ENCODE data around the gene DIPK1A. TPM values are rescaled to one million over a fixed set of nuclear protein-coding genes. Genes with fewer than 3 reads are reported as not detected.

Gene DIPK1A
- polyA plus RNA-seq, 3 donors from 2014 or later, result 10.9 to 32.4 (median 27.0) TPM

DNA sequence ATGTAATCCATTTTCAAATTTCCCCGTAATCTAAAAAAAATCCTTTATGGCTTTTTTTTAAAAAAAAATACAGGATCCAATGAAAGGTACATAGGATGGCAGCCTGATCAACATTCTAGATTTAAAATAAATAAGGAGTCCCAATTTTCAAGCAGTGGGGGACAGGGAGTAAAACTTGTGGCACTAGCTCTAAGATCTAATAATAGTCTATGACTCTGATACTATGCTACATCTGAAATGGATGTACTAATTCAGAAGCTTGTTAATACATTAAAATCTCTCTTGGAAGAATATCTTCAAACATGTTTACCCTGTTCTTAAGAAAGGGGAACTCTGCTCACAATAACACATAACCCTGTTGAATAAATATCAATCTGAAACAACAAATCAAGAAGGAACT, 8.5 kb downstream of the DIPK1A start:
- H3K4me3 Mint-ChIP-seq, result peak overlapping the region; percentile 49 to 75 (median 64)

GRCh38 chr1:92951141-92951582, 10.1 kb downstream of the DIPK1A start:
- H3K36me3 Mint-ChIP-seq, result no peaks in the 10 kb centered on the region
- no peaks in the 10 kb centered on the region for H3K27me3 Mint-ChIP-seq (ENCODE audit: low read depth in 3 of 3)
- no peak overlapping the region for H3K4me3 Mint-ChIP-seq
- peaks cover 28 to 35% of the 10 kb centered on the region in 2 donors for H3K4me1 Mint-ChIP-seq
- H3K9me3 Mint-ChIP-seq, result no peaks in the 10 kb centered on the region
- no peak overlapping the region for H3K27ac Mint-ChIP-seq
- DNase-seq, result no peak

More for the DNA sequence above, 8.5 kb downstream of the DIPK1A start:
- no peaks in the 10 kb centered on the region for H3K36me3 Mint-ChIP-seq
- H3K27ac Mint-ChIP-seq, result peak overlapping the region; percentile 50 to 96 (median 80)
- H3K27me3 Mint-ChIP-seq (ENCODE audit: low read depth in 3 of 3), result no peaks in the 10 kb centered on the region
- H3K9me3 Mint-ChIP-seq, result no peaks in the 10 kb centered on the region
- H3K4me1 Mint-ChIP-seq, result peaks cover 35 to 49% of the 10 kb centered on the region in 2 donors
- DNase-seq, result no peak

DNA sequence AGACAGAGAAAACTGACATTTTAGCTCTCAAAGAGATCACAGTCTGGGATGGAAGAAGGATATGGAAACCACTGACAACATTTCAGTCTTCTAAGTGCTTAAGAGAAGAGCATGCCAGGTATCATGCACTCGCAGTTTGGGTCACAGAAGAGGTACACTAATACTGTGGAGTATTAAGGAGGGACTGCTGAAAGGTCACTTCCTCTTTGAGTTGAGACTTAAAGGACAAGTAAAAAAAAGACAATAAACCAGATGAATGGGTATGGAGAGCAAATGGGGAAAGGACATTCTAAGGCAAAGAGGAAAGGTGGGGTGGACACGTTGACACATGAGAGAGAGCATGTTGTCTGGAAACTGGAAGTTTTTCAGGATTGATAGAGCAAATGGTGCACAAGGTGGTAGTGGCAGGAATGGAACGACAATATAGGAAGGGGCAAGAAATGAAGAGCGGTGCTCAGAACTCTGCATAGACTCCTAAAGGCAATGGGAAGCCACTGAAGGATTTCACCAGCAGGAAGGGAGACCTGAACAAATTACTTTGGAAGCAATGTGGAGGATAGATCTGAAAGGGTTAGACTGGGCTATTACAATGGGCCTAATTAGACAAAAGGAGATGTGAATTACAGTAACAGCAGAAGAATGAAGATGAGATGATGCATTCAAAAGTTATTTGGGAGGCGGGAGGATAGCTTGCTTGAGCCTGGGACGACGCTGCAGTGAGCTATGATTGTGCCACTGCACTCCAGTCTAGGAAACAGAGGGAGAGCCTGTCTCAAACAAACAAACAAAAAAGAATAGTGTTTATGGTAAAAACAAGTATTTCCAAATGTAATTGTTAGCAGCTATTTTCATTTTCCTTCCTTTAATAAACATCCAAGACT, 11.1 kb downstream of the DIPK1A start:
- DNase-seq, result no peak
- H3K27me3 Mint-ChIP-seq (ENCODE audit: low read depth in 3 of 3), result no peaks in the 10 kb centered on the region
- peaks cover 28 to 32% of the 10 kb centered on the region in 2 donors for H3K4me1 Mint-ChIP-seq
- H3K36me3 Mint-ChIP-seq, result no peaks in the 10 kb centered on the region
- no peaks in the 10 kb centered on the region for H3K9me3 Mint-ChIP-seq
- no peak overlapping the region for H3K27ac Mint-ChIP-seq
- H3K4me3 Mint-ChIP-seq, result no peak overlapping the region

DNA sequence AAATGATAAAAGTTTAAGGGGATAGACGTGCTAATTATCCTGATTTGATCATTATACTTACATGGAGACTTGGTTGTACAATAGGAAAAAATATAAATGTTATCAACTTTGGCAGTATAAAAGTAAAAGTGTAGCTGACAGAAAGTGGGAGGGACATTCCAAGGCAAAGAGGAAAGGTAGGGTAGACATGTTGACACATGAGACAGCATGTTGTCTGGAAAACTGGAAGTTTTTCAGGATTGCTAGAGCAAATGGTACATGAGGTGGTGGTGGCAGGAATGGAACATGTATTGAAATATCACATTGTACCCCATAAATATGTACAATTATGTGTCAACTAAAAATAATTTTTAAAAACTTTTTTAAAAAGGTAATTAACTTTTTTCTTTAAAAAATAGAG, 13.2 kb downstream of the DIPK1A start:
- Mint-ChIP-seq H3K27me3 (ENCODE audit: low read depth in 3 of 3) (peaks cover 0 to 2% (median 2%) of the 10 kb centered on the region in 3 donors), H3K4me3 (no peak overlapping the region), H3K9me3 (no peaks in the 10 kb centered on the region), H3K27ac (peak overlapping the region in 1 of 6 donors; percentile 72), H3K4me1 (peaks cover 31 to 41% of the 10 kb centered on the region in 2 donors), H3K36me3 (no peaks in the 10 kb centered on the region)
- DNase-seq, result no peak

- H3K27me3 Mint-ChIP-seq (ENCODE audit: low read depth in 3 of 3), result peaks cover 0 to 2% (median 2%) of the 10 kb centered on the region in 3 donors
- H3K9me3 Mint-ChIP-seq, result no peaks in the 10 kb centered on the region
- H3K4me3 Mint-ChIP-seq, result no peak overlapping the region
- no peaks in the 10 kb centered on the region for H3K36me3 Mint-ChIP-seq
- H3K27ac Mint-ChIP-seq, result no peak overlapping the region
- peaks cover 28 to 50% of the 10 kb centered on the region in 2 donors for H3K4me1 Mint-ChIP-seq
- DNase-seq, result no peak
Measured at GRCh38 chr1:92945748-92946270, 15.5 kb downstream of the DIPK1A start.

GRCh38 chr1:92944901-92945747, 16.1 kb downstream of the DIPK1A start:
- Mint-ChIP-seq H3K9me3 (no peaks in the 10 kb centered on the region), H3K4me3 (no peak overlapping the region), H3K27me3 (ENCODE audit: low read depth in 3 of 3) (peaks cover 0 to 2% (median 2%) of the 10 kb centered on the region in 3 donors), H3K4me1 (peaks cover 30 to 57% of the 10 kb centered on the region in 2 donors), H3K27ac (peak overlapping the region in 2 of 6 donors; percentile 39 to 42), H3K36me3 (no peaks in the 10 kb centered on the region)
- no peak for DNase-seq

GRCh38 chr1:92943502-92943847, 17.8 kb downstream of the DIPK1A start:
- H3K36me3 Mint-ChIP-seq, result no peaks in the 10 kb centered on the region
- no peak overlapping the region for H3K4me3 Mint-ChIP-seq
- H3K27me3 Mint-ChIP-seq (ENCODE audit: low read depth in 3 of 3), result peaks cover 0 to 2% (median 2%) of the 10 kb centered on the region in 3 donors
- peak overlapping the region in 1 of 6 donors; percentile 32 for H3K27ac Mint-ChIP-seq
- no peak for DNase-seq
- H3K9me3 Mint-ChIP-seq, result no peaks in the 10 kb centered on the region
- peaks cover 30 to 60% of the 10 kb centered on the region in 2 donors for H3K4me1 Mint-ChIP-seq

GRCh38 chr1:92940541-92940940, 20.7 kb downstream of the DIPK1A start:
- no peaks in the 10 kb centered on the region for H3K9me3 Mint-ChIP-seq
- H3K36me3 Mint-ChIP-seq, result no peaks in the 10 kb centered on the region
- H3K4me1 Mint-ChIP-seq, result peaks cover 39 to 63% of the 10 kb centered on the region in 2 donors
- H3K4me3 Mint-ChIP-seq, result no peak overlapping the region
- peaks cover 0 to 2% (median 2%) of the 10 kb centered on the region in 3 donors for H3K27me3 Mint-ChIP-seq (ENCODE audit: low read depth in 3 of 3)
- no peak overlapping the region for H3K27ac Mint-ChIP-seq
- no peak for DNase-seq

GRCh38 chr1:92937731-92938130, 23.5 kb downstream of the DIPK1A start:
- no peaks in the 10 kb centered on the region for H3K27me3 Mint-ChIP-seq (ENCODE audit: low read depth in 3 of 3)
- no peak overlapping the region for H3K4me3 Mint-ChIP-seq

GRCh38 chr1:92936865-92937264, 24.4 kb downstream of the DIPK1A start:
- H3K9me3 Mint-ChIP-seq, result no peaks in the 10 kb centered on the region
- no peaks in the 10 kb centered on the region for H3K36me3 Mint-ChIP-seq
- H3K27ac Mint-ChIP-seq, result peak overlapping the region in 1 of 6 donors; percentile 38
- H3K27me3 Mint-ChIP-seq (ENCODE audit: low read depth in 3 of 3), result no peaks in the 10 kb centered on the region
- peaks cover 31 to 58% of the 10 kb centered on the region in 2 donors for H3K4me1 Mint-ChIP-seq
- no peak overlapping the region for H3K4me3 Mint-ChIP-seq
- no peak for DNase-seq

More at GRCh38 chr1:92937731-92938130, 23.5 kb downstream of the DIPK1A start:
- no peak overlapping the region for H3K27ac Mint-ChIP-seq
- peaks cover 32 to 56% of the 10 kb centered on the region in 2 donors for H3K4me1 Mint-ChIP-seq
- no peaks in the 10 kb centered on the region for H3K36me3 Mint-ChIP-seq
- no peaks in the 10 kb centered on the region for H3K9me3 Mint-ChIP-seq
- DNase-seq, result no peak

DNA sequence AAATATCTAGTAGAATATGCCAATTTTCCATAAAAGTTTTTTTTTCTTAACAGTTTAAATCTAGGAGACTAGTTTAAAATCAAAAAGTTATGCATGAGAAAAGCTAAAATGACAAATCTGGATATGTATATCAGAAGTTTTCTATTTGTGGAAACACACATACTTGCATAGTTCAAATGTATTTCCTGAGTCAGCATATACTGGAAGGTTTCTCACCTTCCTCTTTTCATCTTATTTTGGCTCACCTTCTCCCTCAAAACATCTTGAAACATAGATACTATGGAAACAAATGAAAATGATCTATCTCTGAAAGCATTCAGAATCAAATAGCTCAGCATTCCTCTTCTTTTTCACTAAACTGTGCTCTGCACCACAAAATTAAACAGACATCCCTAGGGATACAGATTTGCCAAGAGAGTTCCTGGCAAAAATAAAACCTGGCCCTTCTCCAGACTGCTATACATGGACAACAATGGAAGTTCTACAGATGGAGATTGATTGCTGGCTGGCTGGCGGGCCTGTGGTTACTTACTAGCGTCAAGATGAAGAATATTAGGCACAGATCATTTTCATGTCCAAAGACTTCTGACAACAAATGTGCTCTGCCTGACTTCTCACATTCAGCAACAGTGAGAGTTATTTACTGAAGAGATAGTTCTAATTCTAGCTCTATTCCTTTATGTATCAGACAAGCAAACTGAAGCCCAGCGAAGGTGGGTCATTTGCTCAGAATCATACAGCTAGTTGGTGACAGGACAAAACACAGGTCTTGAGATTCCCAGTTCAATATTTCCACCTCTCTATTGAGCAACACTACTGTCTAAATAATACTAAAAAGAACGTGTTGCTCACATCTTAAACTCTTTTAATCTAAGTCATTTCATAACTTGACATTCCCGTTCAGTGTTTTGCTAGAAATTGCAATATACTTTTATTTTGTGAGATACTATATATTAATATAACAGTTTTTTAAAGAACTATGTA, 26.6 kb downstream of the DIPK1A start:
- no peak for DNase-seq
- Mint-ChIP-seq H3K9me3 (no peaks in the 10 kb centered on the region), H3K4me1 (peaks cover 34 to 57% of the 10 kb centered on the region in 2 donors), H3K36me3 (no peaks in the 10 kb centered on the region), H3K27ac (peak overlapping the region in 2 of 6 donors; percentile 8 to 33), H3K4me3 (no peak overlapping the region), H3K27me3 (ENCODE audit: low read depth in 3 of 3) (peaks cover 0 to 3% (median 0%) of the 10 kb centered on the region in 3 donors)

- Mint-ChIP-seq H3K27ac (no peak overlapping the region), H3K4me1 (peaks cover 39 to 65% of the 10 kb centered on the region in 2 donors), H3K36me3 (peaks cover 0 to 6% (median 6%) of the 10 kb centered on the region in 3 donors), H3K4me3 (no peak overlapping the region), H3K27me3 (ENCODE audit: low read depth in 3 of 3) (peaks cover 0 to 3% (median 0%) of the 10 kb centered on the region in 3 donors), H3K9me3 (no peaks in the 10 kb centered on the region)
- DNase-seq, result no peak
Measured at GRCh38 chr1:92933459-92933858, 27.8 kb downstream of the DIPK1A start.

DNA sequence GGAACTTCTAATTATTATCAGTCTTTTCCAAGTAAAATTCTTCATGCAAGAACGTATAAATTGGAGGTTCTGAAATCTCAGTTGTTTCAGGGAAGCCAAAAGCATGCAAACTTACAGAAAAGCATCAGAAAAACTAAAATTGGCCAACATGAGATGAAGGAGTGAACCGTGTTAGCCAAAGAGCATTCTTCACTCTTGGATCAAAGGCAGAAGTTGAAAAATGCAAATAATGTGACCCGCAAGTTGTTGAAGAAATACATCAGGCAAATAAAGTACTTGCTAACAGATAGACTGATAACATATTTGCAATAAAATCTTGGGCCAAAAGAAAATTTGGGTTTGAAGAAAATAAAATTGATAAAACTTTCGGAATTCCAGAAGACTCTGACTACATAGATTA, 29.6 kb downstream of the DIPK1A start:
- H3K36me3 Mint-ChIP-seq, result peaks cover 0 to 12% (median 10%) of the 10 kb centered on the region in 3 donors
- H3K4me3 Mint-ChIP-seq, result no peak overlapping the region
- H3K27ac Mint-ChIP-seq, result no peak overlapping the region
- peaks cover 34 to 62% of the 10 kb centered on the region in 2 donors for H3K4me1 Mint-ChIP-seq
- no peak for DNase-seq
- no peaks in the 10 kb centered on the region for H3K9me3 Mint-ChIP-seq
- H3K27me3 Mint-ChIP-seq (ENCODE audit: low read depth in 3 of 3), result peaks cover 0 to 3% (median 0%) of the 10 kb centered on the region in 3 donors

Data from immature natural killer cell (primary cell).